ENCODE results near the gene METRN.

Gene METRN

DNA sequence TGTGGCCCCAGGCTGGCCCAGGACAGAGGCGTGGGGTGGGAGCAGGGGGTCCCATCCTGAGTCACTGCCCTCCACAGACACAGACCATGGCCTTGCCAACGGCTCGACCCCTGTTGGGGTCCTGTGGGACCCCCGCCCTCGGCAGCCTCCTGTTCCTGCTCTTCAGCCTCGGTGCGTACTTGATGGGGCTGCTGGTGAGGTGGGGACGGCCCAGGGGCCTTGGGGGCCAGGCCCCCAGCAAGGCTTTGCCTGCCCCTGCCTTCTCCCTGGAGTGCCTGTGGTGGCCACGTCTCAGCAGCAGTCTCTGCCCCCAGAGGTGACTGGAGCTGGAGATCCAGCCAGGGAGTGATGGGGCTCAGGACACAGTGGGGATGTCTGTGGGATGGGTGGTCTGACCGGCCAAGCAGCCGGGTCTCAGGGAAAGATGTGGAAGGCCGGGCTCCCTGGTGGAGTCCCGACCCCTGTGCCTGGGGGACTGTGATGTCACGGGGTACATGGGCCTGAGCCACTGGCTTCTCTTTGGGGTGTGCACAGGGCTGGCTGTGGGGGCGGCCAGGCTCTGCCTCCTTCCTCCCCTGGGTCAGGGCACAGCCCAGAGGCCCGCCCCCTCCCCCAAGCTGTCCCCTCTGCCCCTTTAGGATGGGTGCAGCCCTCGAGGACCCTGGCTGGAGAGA is 47.8 kb downstream of the METRN start:
- no peak for DNase-seq

DNA sequence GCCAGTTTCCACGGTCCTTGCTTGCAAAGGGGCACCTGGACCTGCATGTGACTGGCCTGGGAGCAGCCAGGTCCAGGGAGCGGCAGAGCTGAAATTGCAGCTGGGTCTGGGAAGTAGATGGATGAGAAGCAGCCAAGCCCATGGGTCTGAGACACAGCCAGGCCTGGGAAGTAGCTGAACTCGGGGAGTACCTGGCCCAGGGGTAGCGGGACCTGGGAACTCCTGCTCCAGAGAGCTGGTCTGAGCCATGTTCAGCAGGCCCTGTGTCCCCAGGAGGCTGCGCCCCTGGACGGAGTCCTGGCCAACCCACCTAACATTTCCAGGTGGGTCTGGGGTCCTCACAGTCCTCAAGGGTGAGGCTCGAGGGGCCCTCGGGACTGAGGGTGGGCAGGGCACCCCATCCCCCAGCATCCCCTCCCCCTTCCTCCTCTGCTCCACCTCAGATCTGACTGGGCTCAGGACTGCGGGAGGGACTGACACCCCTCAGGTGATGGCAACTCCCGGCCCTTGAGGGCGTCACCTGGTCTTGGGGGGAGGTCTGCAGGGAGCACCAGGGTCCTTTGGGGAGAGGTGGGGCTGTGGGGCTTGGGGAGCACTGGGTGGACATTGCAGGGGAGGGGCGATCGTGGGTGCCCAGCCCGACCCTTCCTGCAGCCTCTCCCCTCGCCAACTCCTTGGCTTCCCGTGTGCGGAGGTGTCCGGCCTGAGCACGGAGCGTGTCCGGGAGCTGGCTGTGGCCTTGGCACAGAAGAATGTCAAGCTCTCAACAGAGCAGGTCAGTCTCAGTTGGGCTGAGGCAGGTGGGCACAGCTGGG is 48.7 kb downstream of the METRN start:
- DNase-seq = no peak

DNA sequence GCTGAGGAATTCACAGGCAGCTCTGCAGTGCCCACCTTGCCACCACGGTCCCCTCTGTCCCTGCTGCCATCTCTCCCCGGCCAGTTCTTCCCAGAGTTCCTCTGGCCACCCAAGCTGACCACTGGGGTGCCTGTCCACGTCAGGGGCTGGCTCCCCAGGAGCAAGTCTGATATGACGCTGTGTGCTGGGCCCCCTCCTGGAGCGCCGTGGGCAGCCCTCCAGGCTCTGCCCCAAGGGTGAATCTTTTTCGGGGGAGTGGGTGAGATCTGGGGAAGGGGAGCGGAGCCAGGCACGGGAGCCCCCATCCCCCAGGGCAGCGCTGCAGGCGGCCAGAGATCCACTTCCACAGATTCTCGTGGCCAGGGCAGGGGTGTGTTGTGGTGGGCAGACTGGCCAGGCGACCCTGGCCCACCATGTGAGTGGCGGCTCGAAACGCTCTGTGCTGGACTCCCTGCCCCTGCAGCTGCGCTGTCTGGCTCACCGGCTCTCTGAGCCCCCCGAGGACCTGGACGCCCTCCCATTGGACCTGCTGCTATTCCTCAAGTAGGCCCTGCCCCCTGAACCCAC is 49.3 kb downstream of the METRN start:
- no peak for DNase-seq

DNA sequence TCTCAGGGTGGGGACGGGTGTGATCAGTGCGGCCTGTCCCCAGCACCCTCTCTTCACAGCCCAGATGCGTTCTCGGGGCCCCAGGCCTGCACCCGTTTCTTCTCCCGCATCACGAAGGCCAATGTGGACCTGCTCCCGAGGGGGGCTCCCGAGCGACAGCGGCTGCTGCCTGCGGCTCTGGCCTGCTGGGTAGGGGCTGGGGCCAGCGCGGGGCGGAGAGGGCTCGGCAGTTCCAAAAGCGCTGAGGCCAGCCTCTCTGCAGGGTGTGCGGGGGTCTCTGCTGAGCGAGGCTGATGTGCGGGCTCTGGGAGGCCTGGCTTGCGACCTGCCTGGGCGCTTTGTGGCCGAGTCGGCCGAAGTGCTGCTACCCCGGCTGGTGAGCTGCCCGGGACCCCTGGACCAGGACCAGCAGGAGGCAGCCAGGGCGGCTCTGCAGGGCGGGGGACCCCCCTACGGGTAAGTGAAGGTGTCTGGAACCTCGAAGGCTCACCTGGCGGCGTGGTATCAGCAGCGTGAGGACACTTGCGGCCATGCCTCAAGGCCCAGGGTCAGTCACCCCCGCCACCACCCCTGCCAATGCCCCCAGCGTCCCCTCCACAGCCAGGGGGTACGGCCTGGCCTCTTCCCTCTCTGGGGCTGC is 50.0 kb downstream of the METRN start:
- no peak for DNase-seq

DNA sequence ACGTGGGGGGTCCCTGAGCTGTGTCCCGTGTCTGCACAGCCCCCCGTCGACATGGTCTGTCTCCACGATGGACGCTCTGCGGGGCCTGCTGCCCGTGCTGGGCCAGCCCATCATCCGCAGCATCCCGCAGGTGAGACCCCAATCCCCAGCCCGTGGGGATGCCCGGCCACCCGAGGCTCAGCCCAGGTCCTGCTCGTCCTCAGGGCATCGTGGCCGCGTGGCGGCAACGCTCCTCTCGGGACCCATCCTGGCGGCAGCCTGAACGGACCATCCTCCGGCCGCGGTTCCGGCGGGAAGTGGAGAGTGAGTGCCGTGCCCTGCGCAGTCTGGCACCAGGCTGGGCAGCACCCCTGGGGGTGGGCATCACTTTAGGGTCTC is 50.6 kb downstream of the METRN start:
- no peak for DNase-seq

DNA sequence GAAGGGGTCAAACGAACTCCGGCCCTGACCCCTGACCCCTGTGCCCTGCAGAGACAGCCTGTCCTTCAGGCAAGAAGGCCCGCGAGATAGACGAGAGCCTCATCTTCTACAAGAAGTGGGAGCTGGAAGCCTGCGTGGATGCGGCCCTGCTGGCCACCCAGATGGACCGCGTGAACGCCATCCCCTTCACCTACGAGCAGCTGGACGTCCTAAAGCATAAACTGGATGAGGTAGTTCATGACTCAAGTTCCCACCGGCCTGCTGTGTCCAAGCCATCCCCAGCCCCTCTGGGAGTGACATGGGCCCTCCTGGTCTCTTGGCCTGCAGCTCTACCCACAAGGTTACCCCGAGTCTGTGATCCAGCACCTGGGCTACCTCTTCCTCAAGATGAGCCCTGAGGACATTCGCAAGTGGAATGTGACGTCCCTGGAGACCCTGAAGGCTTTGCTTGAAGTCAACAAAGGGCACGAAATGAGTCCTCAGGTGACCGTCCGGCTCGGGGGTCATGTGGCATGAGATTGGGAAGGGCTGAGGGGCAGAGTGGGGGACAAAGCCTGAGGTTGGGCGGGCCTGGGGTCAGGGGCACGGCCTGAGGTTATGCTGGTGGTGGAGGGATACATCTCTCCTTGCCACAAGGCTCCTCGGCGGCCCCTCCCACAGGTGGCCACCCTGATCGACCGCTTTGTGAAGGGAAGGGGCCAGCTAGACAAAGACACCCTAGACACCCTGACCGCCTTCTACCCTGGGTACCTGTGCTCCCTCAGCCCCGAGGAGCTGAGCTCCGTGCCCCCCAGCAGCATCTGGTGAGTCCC is 51.3 kb downstream of the METRN start:
- no peak for DNase-seq

DNA sequence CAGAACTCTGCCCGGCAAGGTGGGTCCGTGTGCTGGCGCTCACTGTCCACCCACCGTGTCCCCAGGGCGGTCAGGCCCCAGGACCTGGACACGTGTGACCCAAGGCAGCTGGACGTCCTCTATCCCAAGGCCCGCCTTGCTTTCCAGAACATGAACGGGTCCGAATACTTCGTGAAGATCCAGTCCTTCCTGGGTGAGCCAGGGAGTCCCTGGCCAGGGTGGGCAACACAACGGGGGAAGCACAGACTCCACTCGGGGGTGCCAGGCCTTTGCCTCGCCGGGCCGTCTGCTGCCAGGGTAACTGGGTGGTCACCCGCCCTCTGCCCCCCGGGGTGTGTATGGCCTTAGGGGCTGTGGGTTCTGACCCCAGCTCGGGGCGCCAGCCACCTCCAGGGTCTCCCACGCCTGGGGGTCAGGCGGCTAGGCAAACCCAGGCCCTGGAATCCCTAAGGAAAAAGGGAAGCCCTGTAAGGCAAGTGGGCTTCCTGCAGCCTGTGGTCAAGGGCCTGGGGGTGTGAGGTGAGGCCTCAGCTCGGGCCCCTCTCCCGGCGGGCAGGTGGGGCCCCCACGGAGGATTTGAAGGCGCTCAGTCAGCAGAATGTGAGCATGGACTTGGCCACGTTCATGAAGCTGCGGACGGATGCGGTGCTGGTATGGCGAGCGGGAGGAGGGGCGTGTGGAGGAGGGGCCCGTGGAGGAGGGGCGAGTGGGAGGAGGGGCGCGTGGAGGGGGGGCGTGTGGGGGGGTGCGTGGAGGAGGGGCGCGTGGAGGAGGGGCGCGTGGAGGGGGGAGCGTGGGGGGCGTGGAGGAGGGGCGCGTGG is 52.1 kb downstream of the METRN start:
- no peak for DNase-seq

DNA sequence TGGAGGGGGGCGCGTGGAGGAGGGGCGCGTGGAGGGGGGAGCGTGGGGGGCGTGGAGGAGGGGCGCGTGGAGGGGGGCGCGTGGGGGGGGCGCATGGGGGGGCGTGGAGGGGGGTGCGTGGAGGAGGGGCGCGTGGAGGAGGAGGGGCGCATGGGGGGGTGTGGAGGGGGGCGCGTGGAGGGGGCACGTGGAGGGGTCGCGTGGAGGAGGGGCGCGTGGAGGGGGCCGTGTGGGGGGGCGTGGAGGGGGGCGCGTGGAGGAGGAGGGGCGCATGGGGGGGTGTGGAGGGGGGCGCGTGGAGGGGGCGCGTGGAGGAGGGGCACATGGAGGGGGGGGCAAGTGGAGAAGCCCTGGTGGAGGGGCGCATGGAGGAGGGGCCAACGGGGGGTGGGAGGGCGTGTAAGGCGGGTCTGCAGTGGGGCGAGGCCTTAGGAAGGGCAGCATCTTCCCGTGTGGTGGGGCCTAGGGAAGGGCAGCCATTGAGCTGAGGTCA is 52.9 kb downstream of the METRN start:
- no peak for DNase-seq

DNA sequence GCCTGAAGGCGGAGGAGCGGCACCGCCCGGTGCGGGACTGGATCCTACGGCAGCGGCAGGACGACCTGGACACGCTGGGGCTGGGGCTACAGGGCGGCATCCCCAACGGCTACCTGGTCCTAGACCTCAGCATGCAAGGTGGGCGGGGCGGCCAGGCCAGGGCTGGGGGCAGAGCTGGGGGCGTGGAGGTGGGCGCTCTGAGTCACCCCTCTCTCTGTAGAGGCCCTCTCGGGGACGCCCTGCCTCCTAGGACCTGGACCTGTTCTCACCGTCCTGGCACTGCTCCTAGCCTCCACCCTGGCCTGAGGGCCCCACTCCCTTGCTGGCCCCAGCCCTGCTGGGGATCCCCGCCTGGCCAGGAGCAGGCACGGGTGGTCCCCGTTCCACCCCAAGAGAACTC is 53.5 kb downstream of the METRN start:
- no peak for DNase-seq
